Pancreas (tissue), 10 donors: Measurements from ENCODE around the gene SLC24A1. TPM values are rescaled to one million over a fixed set of nuclear protein-coding genes. Genes with fewer than 3 reads are reported as not detected.
A peak's percentile ranks its signal among the peaks of the same experiment; 100 is the strongest.

Experiments used
- ATAC-seq, 4 donors: fragments of 200-7000 bp; cut with Tn5 transposase; one replicate each; pipeline versions ENCODE4 v1.8.0 to v1.9.1; 2020; ENCODE audit warnings: mild to moderate bottlenecking in 4 of 4, moderate library complexity in 4 of 4
- DNase-seq, 6 donors: peaks; one replicate each; pipeline ENCODE4 v3.0.0-alpha.2; 2020
- FAIRE-seq: peaks from 2 replicates; lab custom pipeline; 2012; peaks lifted over from hg19 to GRCh38; lab: Jason Lieb, UNC
- H3K27ac ChIP-seq, 4 donors: fragments of 200-600 bp; sonication (generic); 1 replicate in 3 of 4; 2 replicates in 1 of 4; pipeline versions ENCODE4 v1.5.0 to v1.8.0; 2020
- H3K27me3 ChIP-seq, 4 donors: fragments of 200-600 bp; one replicate each; pipeline ENCODE4 v1.8.0; 2021
- H3K36me3 ChIP-seq, 3 donors: fragments of 200-600 bp; sonication (generic) in 1 of 3; one replicate each; pipeline versions ENCODE4 v1.5.0 to v1.8.0; 2020 to 2021
- H3K4me1 ChIP-seq, 3 donors: fragments of 200-600 bp; one replicate each; pipeline ENCODE4 v1.8.0; 2021
- H3K4me3 ChIP-seq, 4 donors: fragments of 200-600 bp; sonication (generic) in 2 of 4; one replicate each; pipeline versions ENCODE4 v1.5.0 to v1.8.0; 2020 to 2021
- H3K9me3 ChIP-seq, 4 donors: fragments of 200-600 bp; one replicate each; pipeline ENCODE4 v1.8.0; 2021
- WGBS, 2 donors: extraction: QIAGEN DNeasy Blood & Tissue Kit; methylation state at CpG; one replicate each; pipeline ENCODE4 v1.1.7; 2013; 5-methylcytosine and 5-hydroxymethylcytosine counted together
- intact Hi-C, 3 donors: fragments of 100-400 bp; cut with DNase I; formaldehyde crosslinking; loops; one replicate each; pipeline versions ENCODE4 v1.11.1 to v1.14.2; 2022
- polyA plus RNA-seq, 2 donors: library from polyadenylated mRNA; stranded (reverse); fragments of 200-250 nt; gene quantifications; one replicate each; pipeline ENCODE4 v1.2.3, GENCODE V29; 2013
- total RNA-seq, 6 donors: library from RNA; stranded (reverse); fragmentation: NEBNext Ultra II Directional in 4 of 6; extraction: Animal tissue kit (Norgen Biotek cat#: 25700) in 4 of 6; gene quantifications; one replicate each; pipeline versions ENCODE4 v1.2.1 to v1.2.4, GENCODE V29; 2021 to 2023
- TF ChIP-seq, protein P1 (sequence below), 4 donors: fragments of 200-600 bp; sonication (generic) in 3 of 4; IDR thresholded peaks; one replicate each; pipeline versions ENCODE4 v1.5.0 to v1.8.0; 2021; ENCODE audit warnings: antibody characterized with exemption in 4 of 4
- donor health status: healthy with polysubstance abuse.
- donor health status: DM: no; HTN: no; CAD: no; lungs with moderate emphysema.
- donor health status: DM: no; HTN: no; CAD: no.
- donor health status: control.
- donor health status: control.
- donor health status: Bipolar disorder and iron deficiency.
- donor health status: DM: yes; HTN: yes; CAD: no.
- donor health status: DM: no; HTN: no; CAD: no.
- donor health status: DM: no; HTN: no; CAD: no.
- donor health status: DM: yes; HTN: yes; CAD: no.

The SLC24A1 gene
- total and polyA plus RNA-seq, 8 donors, result 1.9 to 5.8 (median 4.0) TPM

- FAIRE-seq, result no peak
- TF ChIP-seq, protein P1, sequence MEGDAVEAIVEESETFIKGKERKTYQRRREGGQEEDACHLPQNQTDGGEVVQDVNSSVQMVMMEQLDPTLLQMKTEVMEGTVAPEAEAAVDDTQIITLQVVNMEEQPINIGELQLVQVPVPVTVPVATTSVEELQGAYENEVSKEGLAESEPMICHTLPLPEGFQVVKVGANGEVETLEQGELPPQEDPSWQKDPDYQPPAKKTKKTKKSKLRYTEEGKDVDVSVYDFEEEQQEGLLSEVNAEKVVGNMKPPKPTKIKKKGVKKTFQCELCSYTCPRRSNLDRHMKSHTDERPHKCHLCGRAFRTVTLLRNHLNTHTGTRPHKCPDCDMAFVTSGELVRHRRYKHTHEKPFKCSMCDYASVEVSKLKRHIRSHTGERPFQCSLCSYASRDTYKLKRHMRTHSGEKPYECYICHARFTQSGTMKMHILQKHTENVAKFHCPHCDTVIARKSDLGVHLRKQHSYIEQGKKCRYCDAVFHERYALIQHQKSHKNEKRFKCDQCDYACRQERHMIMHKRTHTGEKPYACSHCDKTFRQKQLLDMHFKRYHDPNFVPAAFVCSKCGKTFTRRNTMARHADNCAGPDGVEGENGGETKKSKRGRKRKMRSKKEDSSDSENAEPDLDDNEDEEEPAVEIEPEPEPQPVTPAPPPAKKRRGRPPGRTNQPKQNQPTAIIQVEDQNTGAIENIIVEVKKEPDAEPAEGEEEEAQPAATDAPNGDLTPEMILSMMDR (IDR thresholded peaks at IDR 0.05), result no peak
- Histone ChIP-seq H3K36me3 (no peaks in the 10 kb centered on the region), H3K27ac (no peak overlapping the region), H3K4me1 (no peaks in the 10 kb centered on the region), H3K4me3 (no peak overlapping the region), H3K27me3 (no peaks in the 10 kb centered on the region), H3K9me3 (no peaks in the 10 kb centered on the region)
- intact Hi-C loops, result loop anchor here in 1 of 3 donors (10.0 kb wide), 1 partner anchor 208 kb away; no protein-coding TSS in a partner anchor
- no peak for ATAC-seq
- WGBS, 2 donors, result 95 to 97% methylated on average over 4 of the region's 4 CpGs
- DNase-seq, result no peak
Observed at GRCh38 chr15:65646486-65646885, 24.7 kb downstream of the SLC24A1 start.

- FAIRE-seq, result no peak
- Histone ChIP-seq H3K27me3 (no peaks in the 10 kb centered on the region), H3K36me3 (peaks cover 0 to 3% (median 0%) of the 10 kb centered on the region in 3 donors), H3K9me3 (no peaks in the 10 kb centered on the region), H3K4me1 (no peaks in the 10 kb centered on the region), H3K27ac (no peak overlapping the region), H3K4me3 (no peak overlapping the region)
- TF ChIP-seq, protein P1 (IDR thresholded peaks at IDR 0.05), result no peak
- ATAC-seq, result no peak
- DNase-seq, result no peak
- intact Hi-C loops, result no loop called here
- 91 to 95% methylated on average over 12 of the region's 12 CpGs for WGBS, 2 donors
Observed at GRCh38 chr15:65650312-65651041, 28.7 kb downstream of the SLC24A1 start.

- H3K27ac ChIP-seq, result no peak overlapping the region
- H3K4me1 ChIP-seq, result no peaks in the 10 kb centered on the region
- intact Hi-C loops, result no loop called here
- H3K27me3 ChIP-seq, result no peaks in the 10 kb centered on the region
- ATAC-seq (no peak), DNase-seq (no peak), FAIRE-seq (no peak)
- no peaks in the 10 kb centered on the region for H3K9me3 ChIP-seq
- no peak overlapping the region for H3K4me3 ChIP-seq
- H3K36me3 ChIP-seq, result peaks cover 0 to 3% (median 0%) of the 10 kb centered on the region in 3 donors
- TF ChIP-seq, protein P1 (IDR thresholded peaks at IDR 0.05), result no peak
- 95 to 97% methylated on average over 1 of the region's 1 CpG for WGBS, 2 donors
Observed at GRCh38 chr15:65651042-65651322, 29.2 kb downstream of the SLC24A1 start.

GRCh38 chr15:65651831-65652749, 30.4 kb downstream of the SLC24A1 start:
- H3K9me3 ChIP-seq, result no peaks in the 10 kb centered on the region
- H3K36me3 ChIP-seq, result peaks cover 0 to 3% (median 0%) of the 10 kb centered on the region in 3 donors
- no peak overlapping the region for H3K4me3 ChIP-seq
- DNase-seq (no peak), FAIRE-seq (no peak), ATAC-seq (peak in 2 of 4 donors; percentile 14 to 38)
- no peaks in the 10 kb centered on the region for H3K27me3 ChIP-seq
- intact Hi-C loops, result no loop called here
- no peak overlapping the region for H3K27ac ChIP-seq
- no peaks in the 10 kb centered on the region for H3K4me1 ChIP-seq
- WGBS, 2 donors, result 75 to 80% methylated on average over 11 of the region's 11 CpGs
- TF ChIP-seq, protein P1 (IDR thresholded peaks at IDR 0.05), result no peak
